ENCODE measurements around the gene ZDHHC12. TPM values are rescaled to one million over a fixed set of nuclear protein-coding genes. Genes with fewer than 3 reads are reported as not detected.

The ZDHHC12 gene
- total and polyA plus RNA-seq, 2 of the 13 experiments (the other 11 are each of a cell fraction or from before 2014, with no cell fraction given) = 25.4 to 28.0 TPM

DNA sequence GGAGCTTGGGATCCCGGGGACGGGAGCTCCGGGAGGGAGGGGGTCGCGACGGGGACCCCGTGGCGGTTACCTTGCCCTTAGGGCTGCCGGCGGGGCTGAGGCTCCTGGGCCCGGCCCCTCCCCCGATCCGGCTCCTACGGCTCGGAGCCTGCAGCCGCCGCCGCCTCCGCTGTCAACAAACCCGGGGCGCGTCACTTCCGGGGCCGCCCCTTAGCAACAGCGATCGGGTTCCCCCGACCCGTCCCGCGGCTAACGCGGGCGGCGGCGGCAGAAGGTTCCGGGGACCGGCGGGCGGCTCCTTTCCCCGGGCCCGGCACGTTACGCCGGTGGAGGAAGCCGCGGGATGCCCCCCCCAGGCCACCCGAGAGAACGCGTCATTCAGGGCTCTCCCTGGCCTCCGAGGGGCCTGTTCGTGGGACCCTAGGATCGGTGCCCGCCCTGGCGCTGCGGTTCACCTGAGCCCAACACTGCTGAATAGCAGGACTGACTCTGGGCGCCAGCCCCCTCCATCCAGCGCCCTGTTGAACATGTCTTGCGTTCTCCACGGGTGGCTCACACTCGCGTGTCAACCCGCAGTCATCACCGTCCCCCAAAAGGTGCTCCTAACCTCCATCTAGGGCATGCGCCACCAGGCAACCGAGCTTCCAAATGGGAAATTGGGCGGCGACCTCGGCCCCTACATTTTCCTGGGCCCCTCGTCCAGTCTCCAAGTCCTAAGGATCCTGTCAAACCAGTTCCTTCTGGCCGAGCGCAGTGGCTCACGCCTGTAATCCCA is 48.0 kb upstream of the ZDHHC12 start, which contains the start of gene ZER1 (continued):
- TF ChIP-seq ZNF768 (CRISPR knock-in tag; IDR thresholded peaks at IDR 0.05) = peak; percentile 79
- peak; percentile 91 for TF ChIP-seq YEATS4 (CRISPR knock-in tag; IDR thresholded peaks at IDR 0.05; ENCODE audit: borderline replicate concordance)
- peak; percentile 78 for TF ChIP-seq MAX (IDR thresholded peaks at IDR 0.05)
- TF ChIP-seq ZNF264 (CRISPR knock-in tag; IDR thresholded peaks at IDR 0.05) = 0 out of 2 replicates have a peak, but pooled peaks have one; percentile 32
- peak; percentile 93 for TF ChIP-seq MXD4 (CRISPR knock-in tag; IDR thresholded peaks at IDR 0.05)
- TF ChIP-seq MYC (CRISPR knock-in tag; IDR thresholded peaks at IDR 0.05; ENCODE audit: borderline replicate concordance) = peak; percentile 81
- peak; percentile 70 for TF ChIP-seq SALL1 (CRISPR knock-in tag; IDR thresholded peaks at IDR 0.05)
- 0 out of 2 replicates have a peak, but pooled peaks have one; percentile 28 for TF ChIP-seq ZNF260 (CRISPR knock-in tag; IDR thresholded peaks at IDR 0.05; ENCODE audit: borderline replicate concordance, low read depth)
- no peak for TF ChIP-seq ATM (IDR thresholded peaks at IDR 0.05; ENCODE audit: borderline replicate concordance)
- TF ChIP-seq, protein P1, sequence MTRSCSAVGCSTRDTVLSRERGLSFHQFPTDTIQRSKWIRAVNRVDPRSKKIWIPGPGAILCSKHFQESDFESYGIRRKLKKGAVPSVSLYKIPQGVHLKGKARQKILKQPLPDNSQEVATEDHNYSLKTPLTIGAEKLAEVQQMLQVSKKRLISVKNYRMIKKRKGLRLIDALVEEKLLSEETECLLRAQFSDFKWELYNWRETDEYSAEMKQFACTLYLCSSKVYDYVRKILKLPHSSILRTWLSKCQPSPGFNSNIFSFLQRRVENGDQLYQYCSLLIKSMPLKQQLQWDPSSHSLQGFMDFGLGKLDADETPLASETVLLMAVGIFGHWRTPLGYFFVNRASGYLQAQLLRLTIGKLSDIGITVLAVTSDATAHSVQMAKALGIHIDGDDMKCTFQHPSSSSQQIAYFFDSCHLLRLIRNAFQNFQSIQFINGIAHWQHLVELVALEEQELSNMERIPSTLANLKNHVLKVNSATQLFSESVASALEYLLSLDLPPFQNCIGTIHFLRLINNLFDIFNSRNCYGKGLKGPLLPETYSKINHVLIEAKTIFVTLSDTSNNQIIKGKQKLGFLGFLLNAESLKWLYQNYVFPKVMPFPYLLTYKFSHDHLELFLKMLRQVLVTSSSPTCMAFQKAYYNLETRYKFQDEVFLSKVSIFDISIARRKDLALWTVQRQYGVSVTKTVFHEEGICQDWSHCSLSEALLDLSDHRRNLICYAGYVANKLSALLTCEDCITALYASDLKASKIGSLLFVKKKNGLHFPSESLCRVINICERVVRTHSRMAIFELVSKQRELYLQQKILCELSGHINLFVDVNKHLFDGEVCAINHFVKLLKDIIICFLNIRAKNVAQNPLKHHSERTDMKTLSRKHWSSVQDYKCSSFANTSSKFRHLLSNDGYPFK (CRISPR knock-in tag; IDR thresholded peaks at IDR 0.05; ENCODE audit: borderline replicate concordance) = peak; percentile 83; the same call in 1 of the 2 replicates
- peak; percentile 37; the same call in 1 of the 2 replicates for TF ChIP-seq HNF4A (CRISPR knock-in tag; IDR thresholded peaks at IDR 0.05)
- peak; percentile 84; the same call in 1 of the 2 replicates for TF ChIP-seq TOE1 (CRISPR knock-in tag; IDR thresholded peaks at IDR 0.05)
- TF ChIP-seq RBFOX2 (IDR thresholded peaks at IDR 0.05; ENCODE audit: low read depth, low read length) = peak; percentile 87
- TF ChIP-seq HNF4G (IDR thresholded peaks at IDR 0.05; ENCODE audit: borderline replicate concordance, low read depth, low read length) = peak; percentile 21; the same call in 1 of the 2 replicates
- TF ChIP-seq HNF4G (CRISPR knock-in tag; IDR thresholded peaks at IDR 0.05; ENCODE audit: borderline replicate concordance, low read depth) = peak; percentile 26; the same call in 1 of the 2 replicates
- TF ChIP-seq HOXA5 (CRISPR knock-in tag; IDR thresholded peaks at IDR 0.05) = peak; percentile 96
- TF ChIP-seq RARG (CRISPR knock-in tag; IDR thresholded peaks at IDR 0.05; ENCODE audit: low read depth) = no peak
- no peak for TF ChIP-seq ZNF230 (CRISPR knock-in tag; IDR thresholded peaks at IDR 0.05)
- peak; percentile 67; the same call in 1 of the 2 replicates for TF ChIP-seq PPARG (CRISPR knock-in tag; conservative IDR thresholded peaks at IDR 0.05)
- 0 out of 2 replicates have a peak, but pooled peaks have one; percentile 28 for TF ChIP-seq HES4 (CRISPR knock-in tag; IDR thresholded peaks at IDR 0.05; ENCODE audit: borderline replicate concordance)
- peak; percentile 56; the same call in 1 of the 2 replicates for TF ChIP-seq NFKB2 (CRISPR knock-in tag; IDR thresholded peaks at IDR 0.05; ENCODE audit: borderline replicate concordance)
- peak; percentile 57; the same call in 1 of the 2 replicates for TF ChIP-seq TFDP1 (CRISPR knock-in tag; IDR thresholded peaks at IDR 0.05; ENCODE audit: borderline replicate concordance)
- TF ChIP-seq ZNF501 (CRISPR knock-in tag; IDR thresholded peaks at IDR 0.05) = peak; percentile 91
- TF ChIP-seq ZNF451 (CRISPR knock-in tag; IDR thresholded peaks at IDR 0.05) = peak; percentile 75; the same call in 1 of the 2 replicates
- TF ChIP-seq ZNF430 (CRISPR knock-in tag; IDR thresholded peaks at IDR 0.05) = peak; percentile 83
- TF ChIP-seq FOXK1 (CRISPR knock-in tag; IDR thresholded peaks at IDR 0.05; ENCODE audit: borderline replicate concordance, low read depth) = peak; percentile 98
- 0 out of 2 replicates have a peak, but pooled peaks have one; percentile 73 for TF ChIP-seq REL (CRISPR knock-in tag; conservative IDR thresholded peaks at IDR 0.05)

All from HepG2 (cell line).